DMS153 (cell line): ENCODE measurements around the gene SERP1.
A peak's percentile ranks its signal among the peaks of the same experiment; 100 is the strongest.

Source experiments
- DNase-seq: peaks from one replicate; lab custom pipeline; 2025; lab: John Stamatoyannopoulos, UW

The SERP1 gene

DNA sequence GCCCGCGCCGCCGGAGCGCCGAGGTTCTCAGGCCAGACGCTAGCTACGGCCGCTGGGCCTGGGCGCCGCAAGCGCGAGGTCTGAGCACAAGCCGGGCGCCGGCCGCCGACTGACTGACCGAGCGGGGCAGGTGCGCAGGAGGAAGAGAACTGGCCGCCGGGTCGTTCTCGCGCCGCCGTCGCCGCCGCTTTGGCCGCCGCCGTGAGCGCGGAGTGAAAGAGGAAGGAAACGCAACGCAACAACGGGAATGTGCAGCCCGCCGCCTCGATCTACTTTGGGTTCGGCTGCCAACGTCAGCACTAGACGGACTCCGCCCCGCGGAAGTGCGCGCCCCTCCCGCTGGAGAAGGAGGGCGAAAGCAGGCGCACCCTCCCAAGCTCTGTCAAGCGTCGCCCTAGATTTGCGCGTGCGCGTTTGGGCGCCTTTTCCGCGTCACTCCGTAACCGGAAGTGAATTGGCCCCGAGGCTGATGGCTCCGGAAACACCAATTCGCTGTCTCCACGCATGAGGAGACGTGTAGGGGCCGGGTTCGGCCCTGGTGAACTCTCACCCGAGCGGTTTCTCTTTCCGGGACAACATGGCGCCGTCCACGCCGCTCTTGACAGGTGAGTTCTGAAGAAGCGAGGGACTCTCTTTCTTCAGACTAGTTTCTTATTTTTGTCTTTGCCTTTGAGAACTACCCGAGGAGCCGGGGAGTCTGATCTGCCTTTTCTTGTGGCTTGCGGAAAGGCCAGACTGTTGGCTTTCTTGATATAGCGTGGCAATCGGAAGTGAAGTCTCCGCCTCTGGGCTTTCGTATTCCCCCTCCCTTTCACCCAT, at the start of gene SERP1, which contains the start of gene EIF2A:
Gene SERP1, minus strand, starts transcription at position 271 of the 819 bp plus-strand sequence. CDS start 361 bp downstream, outside the sequence.
Gene EIF2A, plus strand, starts transcription at position 562 of the 819 bp plus-strand sequence. Its CDS starts 16 bp downstream, at position 578.
- DNase-seq = peak; percentile 98

DNA sequence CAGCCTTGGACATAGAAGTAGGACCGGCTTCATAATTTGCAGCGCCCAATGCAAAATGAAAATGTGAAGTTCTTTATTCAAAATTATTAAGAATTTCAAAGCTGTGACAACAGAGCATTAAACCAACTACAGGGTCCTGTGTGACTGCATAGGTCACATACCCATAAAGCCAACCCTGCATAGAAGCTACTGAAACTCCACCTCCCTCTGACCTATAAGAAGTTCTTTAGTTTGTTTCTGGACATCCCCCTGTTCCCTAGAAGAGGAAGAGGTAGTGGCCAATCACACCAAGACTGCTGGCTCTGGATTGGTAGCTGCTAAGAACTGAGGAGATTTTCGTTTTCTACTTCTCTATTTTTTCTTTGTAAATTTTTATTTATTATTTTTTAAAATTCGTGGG, 47.9 kb upstream of the SERP1 start:
- DNase-seq = no peak

DNA sequence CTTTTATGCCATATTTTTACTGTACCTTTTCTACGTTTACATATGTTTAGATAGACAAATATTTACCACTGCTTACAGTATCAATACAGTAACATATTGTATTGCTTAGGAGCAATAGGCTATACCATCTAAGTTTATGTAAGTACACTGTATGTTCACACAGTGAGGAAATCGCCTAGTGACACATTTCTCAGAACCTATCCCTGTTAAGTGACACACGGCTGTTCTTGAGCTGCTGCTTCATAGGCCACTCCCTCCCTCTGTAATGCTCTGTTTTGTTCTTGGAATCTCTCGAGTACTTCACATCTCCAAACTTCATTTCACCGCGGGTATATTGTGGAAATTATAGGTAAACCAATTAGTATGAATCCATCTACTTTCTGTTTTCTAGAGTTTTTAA, 43.5 kb upstream of the SERP1 start:
- no peak for DNase-seq

DNA sequence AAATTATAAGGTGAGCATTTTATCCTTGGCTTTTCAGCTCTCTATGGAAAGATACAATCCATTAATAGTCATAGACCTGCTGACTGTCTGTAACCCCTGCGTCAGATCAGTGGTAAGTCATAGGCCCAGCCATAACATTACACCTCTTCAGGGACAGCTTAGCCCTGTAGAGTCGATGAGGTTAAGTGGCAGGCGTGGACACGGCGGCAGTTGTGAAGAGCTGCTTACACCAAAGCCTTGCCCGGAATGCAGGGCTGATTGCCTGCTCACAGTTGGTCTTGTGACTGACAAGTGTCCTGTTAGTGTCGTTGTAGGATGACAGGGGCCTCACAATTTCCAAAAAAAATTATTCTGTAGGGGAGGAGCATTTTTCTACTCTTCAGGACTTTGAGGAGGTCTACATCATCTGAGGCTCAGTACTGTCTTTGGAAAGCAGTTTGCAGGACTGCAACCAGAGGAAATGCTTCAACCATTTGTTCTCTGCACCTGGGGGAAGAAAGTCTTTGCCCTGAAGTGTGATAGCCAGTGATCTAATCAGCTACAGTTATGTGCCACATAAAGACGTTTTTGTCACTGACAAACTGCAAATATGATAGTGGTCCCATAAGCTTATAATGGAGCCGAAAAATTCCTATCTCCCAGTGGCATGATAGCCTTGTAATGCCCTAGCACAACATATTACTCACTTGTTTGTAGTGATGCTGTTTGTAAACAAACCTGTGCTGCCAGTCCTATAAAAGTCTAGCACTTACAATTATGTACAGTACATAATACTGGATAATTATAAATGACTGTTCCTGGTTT, 41.9 kb upstream of the SERP1 start:
- no peak for DNase-seq

DNA sequence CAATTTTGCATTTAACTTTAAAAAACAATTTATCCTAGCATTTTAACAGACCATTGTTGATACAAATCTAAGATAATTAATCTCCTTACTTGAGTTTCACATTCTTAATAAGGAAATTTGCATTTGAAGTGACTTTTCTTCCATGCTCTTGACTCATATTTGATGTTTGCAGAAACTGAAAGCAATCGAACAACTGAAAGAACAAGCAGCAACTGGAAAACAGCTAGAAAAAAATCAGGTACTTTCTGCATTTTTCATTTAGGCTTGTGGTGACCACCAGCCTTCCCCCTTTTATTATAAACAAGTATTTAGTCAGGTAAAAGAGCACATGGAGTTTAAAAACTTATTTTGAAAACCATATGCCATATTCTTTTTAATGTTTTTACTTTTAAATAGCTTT, 36.7 kb upstream of the SERP1 start:
- no peak for DNase-seq

DNA sequence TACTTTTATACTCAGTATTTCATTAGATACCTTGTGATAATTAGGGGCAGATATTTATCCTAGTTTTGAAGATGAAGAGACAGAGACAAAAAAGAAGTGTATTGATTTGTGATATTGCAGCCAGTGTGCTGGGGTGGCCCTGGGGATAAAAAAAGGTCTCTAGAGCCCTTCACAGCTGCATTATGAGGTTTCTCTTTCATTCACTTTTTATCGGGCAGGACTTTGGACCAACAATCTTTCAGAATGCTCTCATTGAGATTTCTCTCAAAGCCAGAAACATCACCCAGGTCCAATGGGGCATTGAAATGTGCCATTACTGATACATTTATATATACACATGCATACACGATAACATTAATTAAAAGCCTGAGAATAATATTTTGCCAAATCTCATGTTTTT, 36.3 kb upstream of the SERP1 start:
- no peak for DNase-seq

DNA sequence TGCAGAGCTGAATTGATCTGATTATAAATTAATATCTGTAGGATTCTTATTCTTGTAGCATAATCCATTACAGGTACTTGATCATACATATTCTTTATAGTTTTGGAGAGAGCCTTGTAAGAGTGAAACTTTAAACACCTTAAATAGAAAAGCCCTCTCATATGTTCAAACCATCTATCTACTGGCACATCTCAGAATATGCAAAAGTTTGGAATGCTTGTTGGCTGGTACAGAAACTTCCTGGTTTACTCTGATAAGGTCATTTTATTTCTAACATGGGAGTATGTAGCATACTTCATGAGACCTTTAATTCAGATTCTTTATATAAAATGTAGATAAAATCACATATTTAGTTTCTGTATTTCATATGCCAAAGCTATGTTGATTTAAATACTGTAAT, 34.9 kb upstream of the SERP1 start:
- no peak for DNase-seq

DNA sequence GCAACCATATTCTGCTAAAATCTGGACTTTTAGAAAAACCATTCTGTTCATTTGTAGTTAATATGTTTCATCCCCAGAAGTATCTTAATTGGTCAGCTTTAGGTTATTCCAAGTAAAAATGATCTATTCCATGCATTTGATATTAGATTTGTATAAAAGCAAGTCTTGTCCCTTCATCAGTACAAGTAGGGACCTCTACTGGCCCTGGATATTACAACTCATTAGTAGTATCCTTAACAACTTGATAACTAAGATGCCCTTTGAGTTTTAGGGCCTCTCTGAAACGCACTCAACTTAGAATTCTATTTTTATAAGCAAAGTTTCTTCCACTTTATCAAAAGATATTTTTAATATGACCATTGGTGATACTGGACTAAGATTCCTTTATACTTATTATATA, 31.6 kb upstream of the SERP1 start:
- no peak for DNase-seq

DNA sequence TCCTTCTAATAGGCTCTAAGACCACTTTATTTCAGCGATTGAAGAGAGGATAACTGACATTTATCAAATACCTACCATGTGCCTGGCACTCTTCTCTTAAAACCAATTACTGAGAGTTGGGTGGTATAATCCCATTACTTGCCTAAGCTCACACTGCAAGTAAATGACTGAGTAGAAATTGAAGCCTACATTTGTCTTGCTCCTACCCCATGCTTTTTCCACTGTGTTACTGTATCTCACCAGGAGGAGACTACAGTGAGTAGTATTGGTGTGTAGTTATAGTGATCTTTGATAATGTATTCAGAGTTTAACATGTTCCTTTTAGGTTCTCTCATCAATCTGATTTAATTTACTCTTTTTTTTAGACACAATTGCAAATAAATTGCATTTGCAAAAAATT, 21.0 kb upstream of the SERP1 start:
- no peak for DNase-seq

DNA sequence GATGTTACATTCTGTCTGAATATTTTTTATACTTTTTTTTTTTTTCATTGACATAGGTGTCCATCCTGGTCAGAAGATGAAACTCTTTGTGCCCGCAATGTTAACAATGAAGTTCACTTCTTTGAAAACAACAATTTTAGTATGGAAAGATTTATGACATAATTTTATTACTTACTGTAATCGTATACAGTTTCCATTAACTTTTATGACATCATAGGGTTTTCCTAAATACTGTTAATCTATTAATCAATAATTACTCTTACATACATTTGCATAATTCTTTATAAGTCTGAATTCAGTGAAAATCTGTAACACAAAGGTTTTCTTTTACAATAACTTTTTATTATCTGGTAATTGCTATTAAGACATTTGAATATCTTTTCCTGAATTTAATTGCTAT, 17.9 kb upstream of the SERP1 start:
- no peak for DNase-seq

DNA sequence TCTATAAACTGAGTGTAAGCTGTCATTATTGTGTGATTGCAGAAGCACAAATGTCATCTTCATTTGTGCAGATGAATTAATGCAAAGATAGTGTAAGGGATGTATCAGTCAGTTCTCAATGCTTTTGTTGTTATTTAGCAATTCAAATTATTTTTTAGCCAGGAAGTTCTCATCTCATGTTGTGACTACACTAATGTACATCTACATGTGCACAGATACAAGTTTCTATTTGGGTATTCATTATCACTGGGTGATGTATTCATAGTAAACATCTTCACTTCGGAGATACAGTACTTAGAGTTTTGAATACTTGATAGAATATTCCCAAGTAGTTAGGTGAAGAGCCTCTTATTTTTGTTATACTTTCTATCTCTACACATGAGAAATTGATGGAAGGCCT, 11.4 kb upstream of the SERP1 start:
- DNase-seq = no peak

DNA sequence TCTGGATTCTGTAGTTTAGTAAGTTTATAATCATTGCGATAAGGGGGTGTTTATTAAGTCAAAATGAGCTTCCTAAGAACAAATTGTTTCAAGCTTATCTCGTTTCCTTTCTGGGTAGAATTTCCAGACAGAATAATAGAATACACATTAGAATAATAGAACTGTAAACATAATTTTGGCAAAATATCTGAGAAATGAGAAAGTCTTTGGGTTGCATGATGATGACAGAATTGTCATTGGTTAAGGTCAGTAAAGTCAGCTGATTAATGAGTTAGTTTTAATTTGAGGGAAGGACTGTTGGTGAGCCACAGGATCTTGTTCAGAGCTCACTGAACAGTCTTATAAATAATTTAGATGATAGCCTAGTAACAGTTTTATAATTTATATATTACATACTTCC, 10.5 kb upstream of the SERP1 start:
- no peak for DNase-seq

DNA sequence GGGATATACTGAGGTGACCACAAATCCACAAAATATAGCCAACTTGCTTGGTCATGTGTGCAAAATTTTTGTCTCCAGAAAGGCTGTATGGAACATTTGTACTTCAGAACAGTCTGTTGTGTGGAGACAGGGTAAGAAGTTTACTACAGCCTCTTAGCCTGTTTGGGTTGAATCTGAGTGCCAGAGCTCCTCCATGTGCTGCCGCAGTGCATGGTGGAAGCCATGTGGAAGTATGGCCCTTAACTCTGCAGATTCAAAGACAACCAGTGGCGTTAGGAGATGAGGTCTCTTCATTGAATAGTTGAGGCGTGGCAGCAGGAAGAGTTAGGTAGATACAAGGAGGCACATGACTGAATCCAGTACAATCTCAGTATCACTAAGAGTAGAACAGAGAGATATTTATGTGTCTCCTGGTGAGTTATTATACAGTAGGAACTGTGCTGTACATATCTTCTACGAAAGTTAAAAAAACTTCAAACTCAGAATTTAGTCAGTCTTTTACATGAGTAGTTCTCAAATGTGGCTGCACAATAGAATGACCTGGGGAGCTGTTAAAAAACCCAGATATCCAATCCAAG, 9.7 kb upstream of the SERP1 start:
- no peak for DNase-seq

DNA sequence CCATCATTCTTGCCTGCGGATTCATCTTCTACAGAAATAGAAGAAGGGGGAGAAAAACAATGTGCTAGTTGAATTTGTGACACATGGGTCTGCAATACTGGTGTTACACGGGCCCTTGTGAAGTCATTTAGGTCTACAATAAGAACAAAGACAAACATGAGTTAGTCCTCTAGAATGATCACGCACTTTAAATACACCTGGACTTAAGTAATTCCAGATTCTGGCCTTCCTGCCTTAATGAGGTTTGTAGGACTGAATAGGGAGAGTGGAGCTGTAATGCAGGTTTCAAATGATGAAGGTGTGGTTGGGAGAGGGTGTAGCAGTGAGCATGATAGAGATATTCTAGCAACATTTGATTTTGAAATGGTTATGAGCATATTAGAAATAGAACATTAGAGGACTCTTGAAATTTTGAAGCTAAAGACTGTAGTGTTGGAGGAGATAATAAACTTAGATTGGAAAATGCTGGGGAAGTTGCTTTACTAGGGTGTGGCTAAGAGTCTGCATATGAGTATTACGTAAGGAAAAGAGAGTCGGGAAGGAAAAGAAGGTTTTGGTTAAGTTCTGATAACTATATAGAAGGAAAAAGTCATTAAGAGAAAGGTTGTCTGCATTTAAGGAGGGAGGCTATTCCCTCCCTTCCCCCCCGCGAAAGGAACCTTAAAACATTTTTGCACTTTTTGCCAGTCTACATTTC, 897 bp upstream of the SERP1 start:
- no peak for DNase-seq

DNA sequence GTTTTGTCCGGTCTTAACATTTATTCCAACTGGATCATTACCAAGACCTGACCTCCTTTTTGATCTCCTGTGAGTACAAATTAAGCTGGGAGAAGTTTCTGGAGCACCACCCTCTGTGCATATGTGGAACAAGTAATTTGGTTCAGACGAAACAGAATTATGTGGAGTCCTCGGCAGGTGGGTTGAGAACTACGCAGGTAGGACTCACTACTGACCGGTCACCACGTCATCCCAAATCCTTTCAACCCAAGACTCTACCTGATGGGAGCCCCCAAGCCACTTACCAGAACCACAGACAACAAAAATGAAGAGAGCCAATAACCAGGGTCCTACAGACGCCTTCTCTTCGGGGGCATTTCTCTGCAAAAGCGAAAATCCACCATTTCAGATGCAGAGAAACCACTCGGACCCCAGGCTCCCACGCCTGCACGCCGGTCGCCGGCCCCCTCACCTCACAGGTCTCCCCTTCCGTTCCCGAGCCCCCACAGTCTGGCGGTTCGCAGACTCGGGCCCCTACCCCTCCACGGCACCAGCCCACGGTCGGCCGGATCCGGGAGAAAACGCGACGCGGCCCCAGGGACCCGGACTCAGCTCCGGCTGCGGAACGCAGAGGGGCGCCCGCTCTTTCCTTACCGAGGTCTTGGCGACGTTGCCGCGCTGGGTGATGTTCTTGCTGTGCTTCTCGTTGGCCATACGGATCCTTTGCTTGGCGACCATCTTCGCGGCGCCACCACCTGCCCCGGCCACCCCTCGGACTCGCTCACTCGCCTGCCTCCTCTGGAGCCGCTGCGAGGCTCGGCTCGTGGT, 674 bp downstream of the SERP1 start:
- DNase-seq = no peak

DNA sequence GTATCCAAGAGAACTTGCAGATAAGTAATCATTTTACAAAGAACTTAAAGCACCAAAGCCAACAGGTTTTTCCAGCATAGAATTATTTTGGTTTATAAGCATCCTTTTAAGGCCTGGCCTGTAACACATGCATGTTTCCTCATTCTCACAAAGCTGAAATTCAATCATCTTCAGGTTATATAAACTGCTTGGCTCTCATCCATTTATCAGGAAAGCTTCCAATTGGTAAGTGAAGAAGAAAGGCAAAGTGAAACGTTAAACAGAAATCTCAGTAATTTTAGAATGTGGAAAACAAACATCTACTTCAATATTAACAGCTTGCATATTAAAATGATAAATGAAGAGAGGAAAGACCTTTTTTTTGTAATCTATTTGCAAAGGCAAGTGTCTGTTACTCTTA, 1.6 kb downstream of the SERP1 start:
- no peak for DNase-seq

DNA sequence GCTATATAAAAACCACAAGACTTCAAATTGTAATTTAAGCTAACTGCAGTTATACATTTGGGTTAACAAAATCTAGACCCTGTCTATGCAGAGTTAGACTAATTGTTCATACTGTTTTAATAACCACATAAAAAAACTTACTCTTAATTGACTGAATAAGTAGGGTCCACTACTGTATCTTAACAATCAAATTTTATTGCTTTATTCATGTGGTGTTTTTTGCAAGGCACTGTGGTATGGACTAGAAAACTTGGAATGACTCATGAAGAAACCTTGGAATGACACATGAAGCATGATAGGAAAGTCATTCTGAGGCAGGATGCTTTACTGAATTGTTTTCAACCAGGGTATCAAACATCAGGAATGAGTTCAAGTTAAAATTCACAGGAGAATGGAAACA, 2.3 kb downstream of the SERP1 start:
- DNase-seq = no peak

DNA sequence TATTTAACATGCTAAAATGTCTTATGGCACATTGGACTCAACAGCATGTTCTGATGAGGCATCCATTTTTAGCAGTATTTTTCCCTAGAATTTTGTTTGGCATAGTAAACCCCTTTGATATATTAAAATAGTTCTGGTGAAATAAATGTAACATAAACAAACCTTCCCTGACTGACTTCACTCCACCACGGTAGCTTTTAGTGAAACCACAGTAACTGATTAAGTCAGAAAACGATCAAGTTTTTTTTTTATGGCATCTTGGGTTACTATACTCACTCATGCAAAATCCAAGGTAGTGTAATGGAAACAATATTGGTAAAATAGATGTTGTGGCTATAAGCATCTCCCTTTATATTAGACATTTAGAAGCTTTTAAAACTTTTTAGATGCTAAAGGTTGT, 2.8 kb downstream of the SERP1 start:
- DNase-seq = no peak

DNA sequence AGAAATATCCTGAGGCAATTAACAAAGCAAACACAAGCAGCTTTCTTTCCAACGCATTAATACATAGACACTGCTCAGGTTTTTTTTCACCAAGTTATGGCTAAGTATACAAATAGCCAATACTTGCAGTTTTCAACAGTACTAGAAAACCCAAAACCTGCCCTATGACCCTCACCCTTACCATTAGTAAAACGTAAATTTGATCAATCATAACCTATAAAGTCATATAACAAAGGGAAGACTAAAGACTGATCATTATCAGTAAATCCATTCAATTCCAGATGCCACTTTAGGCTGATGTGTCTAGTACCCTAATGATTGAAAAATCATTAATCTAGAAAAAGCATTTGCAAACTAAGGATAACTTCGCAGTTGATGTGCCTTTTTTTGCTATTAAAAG, 3.2 kb downstream of the SERP1 start:
- no peak for DNase-seq

DNA sequence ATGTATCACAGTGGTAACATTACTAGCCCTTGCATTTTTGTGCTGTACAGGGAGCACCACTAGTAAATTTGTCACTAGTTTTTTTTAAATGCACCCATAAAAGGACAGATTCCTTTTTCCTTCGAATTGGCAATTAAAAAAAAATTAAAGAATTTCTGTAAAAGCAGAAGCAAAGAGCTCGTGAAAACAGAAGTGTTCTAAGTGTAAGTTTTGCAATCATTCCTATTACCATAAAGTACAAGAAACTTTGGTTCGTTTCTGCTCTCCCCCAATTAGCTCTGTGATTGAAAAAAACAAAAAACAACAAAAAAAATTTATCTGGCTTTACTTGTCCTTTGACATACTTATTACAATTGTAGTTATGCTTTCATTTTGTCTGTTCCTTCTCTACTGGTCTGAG, 5.3 kb downstream of the SERP1 start:
- DNase-seq = no peak

DNA sequence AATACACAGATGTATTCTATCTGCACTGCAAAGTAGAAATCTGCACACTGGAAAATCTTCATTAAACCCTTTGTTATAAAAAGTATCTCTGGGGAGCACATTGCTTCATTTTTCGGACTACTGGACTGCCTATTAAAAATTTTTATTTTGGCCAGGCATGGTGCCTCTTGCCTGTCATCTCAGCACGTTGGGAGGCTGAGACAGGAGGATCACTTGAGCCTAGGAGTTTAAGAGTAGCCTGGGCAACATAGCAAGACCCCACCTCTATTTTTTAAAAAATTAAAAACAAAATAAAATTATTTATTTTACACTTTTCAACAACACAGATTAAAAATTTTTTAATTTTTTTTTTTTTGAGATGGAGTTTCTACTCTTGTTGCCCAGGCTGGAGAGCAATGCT, 6.0 kb downstream of the SERP1 start:
- DNase-seq = no peak
